GM12878 (cell line): ENCODE data around the gene GLO1.

Experiments
- CREB1 ChIP-seq: IDR thresholded peaks from 2 replicates; pipeline ENCODE4 v1.6.1; 2012; ENCODE audit warnings: low read depth, mild to moderate bottlenecking, inconsistent platforms
- ETV6 ChIP-seq, 2 experiments: fragments of 450-650 bp in 1 of 2; IDR thresholded peaks in 1 of 2; conservative IDR thresholded peaks in 1 of 2; 2 replicates each; pipeline ENCODE4 v1.6.1; 2014; ENCODE audit warnings: antibody characterized with exemption in 1 of 2, borderline replicate concordance in 1 of 2, low read depth in 1 of 2, mild to moderate bottlenecking in 1 of 2, moderate library complexity in 1 of 2
- KDM1A ChIP-seq: fragments of 200-600 bp; sonication (generic); IDR thresholded peaks from 2 replicates; pipeline ENCODE4 v1.6.1; 2016; ENCODE audit warnings: borderline replicate concordance
- MXI1 ChIP-seq: fragments of 150-350 bp; IDR thresholded peaks from 2 replicates; pipeline ENCODE4 v1.6.1; 2011; ENCODE audit warnings: low read depth, mild to moderate bottlenecking, inconsistent platforms, low read length, improper control_type of control experiment
- RAD21 ChIP-seq: IDR thresholded peaks from 2 replicates; pipeline ENCODE4 v1.6.1; 2011; ENCODE audit warnings: mild to moderate bottlenecking, low read depth, low read length, moderate library complexity; ENCODE audit not compliant: insufficient read depth
- RFX5 ChIP-seq: IDR thresholded peaks from 2 replicates; pipeline ENCODE4 v1.6.1; 2011; ENCODE audit warnings: low read depth, low read length, improper control_type of control experiment
- SP1 ChIP-seq: IDR thresholded peaks from one replicate; pipeline ENCODE4 v1.6.1; 2011; ENCODE audit warnings: low read depth, low read length
- SUPT20H ChIP-seq: IDR thresholded peaks from 2 replicates; pipeline ENCODE4 v1.6.1; 2011; ENCODE audit warnings: low read depth, mild to moderate bottlenecking, low read length, moderate library complexity, borderline replicate concordance; ENCODE audit not compliant: control insufficient read depth
- TARDBP ChIP-seq: IDR thresholded peaks from 2 replicates; pipeline ENCODE4 v1.6.1; 2016; ENCODE audit warnings: borderline replicate concordance
- USF1 ChIP-seq: IDR thresholded peaks from 2 replicates; pipeline ENCODE4 v1.6.1; 2011; ENCODE audit warnings: borderline replicate concordance, low read depth, mild to moderate bottlenecking, moderate library complexity, mixed read lengths, low read length; ENCODE audit not compliant: insufficient read depth; ENCODE audit errors: extremely low read length
- TF ChIP-seq, protein P1 (sequence below), 3 experiments: IDR thresholded peaks in 2 of 3; conservative IDR thresholded peaks in 1 of 3; 2 replicates each; pipeline ENCODE4 v1.5.1; 2011; ENCODE audit warnings: low read depth in 3 of 3, low read length in 3 of 3, mild to moderate bottlenecking in 3 of 3, control low read depth in 2 of 3, moderate library complexity in 2 of 3, inconsistent platforms in 1 of 3, mixed read lengths in 1 of 3; ENCODE audit not compliant: control insufficient read depth in 2 of 3, insufficient read depth in 1 of 3; ENCODE audit errors: extremely low read depth in 1 of 3
- TF ChIP-seq, protein P2 (sequence below): IDR thresholded peaks from 2 replicates; pipeline ENCODE4 v1.6.1; 2012; ENCODE audit warnings: mild to moderate bottlenecking, low read depth, low read length

DNA sequence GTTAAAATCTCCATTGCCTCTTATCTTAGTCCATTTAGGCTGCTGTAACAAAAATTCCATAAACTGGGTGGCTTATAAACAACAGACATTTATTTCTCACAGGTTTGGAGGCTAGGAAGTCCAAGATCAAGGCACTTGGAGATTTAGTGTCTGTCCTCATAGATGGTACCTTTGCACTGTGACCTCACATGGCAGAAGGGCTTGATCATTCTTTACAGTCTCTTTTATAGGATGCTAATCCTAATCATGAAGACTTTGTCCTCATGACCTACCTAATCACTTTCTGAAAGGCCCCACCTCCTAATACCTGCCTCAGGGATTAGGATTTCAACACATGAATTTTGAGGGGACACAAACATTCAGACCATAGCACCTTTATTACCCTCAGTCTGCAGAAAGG is 6.6 kb downstream of the GLO1 start:
- no peak for TF ChIP-seq RAD21
- TF ChIP-seq, protein P1, sequence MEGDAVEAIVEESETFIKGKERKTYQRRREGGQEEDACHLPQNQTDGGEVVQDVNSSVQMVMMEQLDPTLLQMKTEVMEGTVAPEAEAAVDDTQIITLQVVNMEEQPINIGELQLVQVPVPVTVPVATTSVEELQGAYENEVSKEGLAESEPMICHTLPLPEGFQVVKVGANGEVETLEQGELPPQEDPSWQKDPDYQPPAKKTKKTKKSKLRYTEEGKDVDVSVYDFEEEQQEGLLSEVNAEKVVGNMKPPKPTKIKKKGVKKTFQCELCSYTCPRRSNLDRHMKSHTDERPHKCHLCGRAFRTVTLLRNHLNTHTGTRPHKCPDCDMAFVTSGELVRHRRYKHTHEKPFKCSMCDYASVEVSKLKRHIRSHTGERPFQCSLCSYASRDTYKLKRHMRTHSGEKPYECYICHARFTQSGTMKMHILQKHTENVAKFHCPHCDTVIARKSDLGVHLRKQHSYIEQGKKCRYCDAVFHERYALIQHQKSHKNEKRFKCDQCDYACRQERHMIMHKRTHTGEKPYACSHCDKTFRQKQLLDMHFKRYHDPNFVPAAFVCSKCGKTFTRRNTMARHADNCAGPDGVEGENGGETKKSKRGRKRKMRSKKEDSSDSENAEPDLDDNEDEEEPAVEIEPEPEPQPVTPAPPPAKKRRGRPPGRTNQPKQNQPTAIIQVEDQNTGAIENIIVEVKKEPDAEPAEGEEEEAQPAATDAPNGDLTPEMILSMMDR (IDR thresholded peaks at IDR 0.05 in 2 of 3, conservative IDR thresholded peaks at IDR 0.05 in 1 of 3; ENCODE audit: control insufficient read depth in 2 of 3, extremely low read depth in 1 of 3, insufficient read depth in 1 of 3, low read depth in 3 of 3, low read length in 3 of 3): no peak
- TF ChIP-seq SUPT20H: no peak
- TF ChIP-seq CREB1: no peak
- TF ChIP-seq ETV6 (conservative IDR thresholded peaks at IDR 0.05 in 1 of 2, IDR thresholded peaks at IDR 0.05 in 1 of 2; ENCODE audit: borderline replicate concordance in 1 of 2, low read depth in 1 of 2): no peak
- no peak for TF ChIP-seq KDM1A
- TF ChIP-seq, protein P2, sequence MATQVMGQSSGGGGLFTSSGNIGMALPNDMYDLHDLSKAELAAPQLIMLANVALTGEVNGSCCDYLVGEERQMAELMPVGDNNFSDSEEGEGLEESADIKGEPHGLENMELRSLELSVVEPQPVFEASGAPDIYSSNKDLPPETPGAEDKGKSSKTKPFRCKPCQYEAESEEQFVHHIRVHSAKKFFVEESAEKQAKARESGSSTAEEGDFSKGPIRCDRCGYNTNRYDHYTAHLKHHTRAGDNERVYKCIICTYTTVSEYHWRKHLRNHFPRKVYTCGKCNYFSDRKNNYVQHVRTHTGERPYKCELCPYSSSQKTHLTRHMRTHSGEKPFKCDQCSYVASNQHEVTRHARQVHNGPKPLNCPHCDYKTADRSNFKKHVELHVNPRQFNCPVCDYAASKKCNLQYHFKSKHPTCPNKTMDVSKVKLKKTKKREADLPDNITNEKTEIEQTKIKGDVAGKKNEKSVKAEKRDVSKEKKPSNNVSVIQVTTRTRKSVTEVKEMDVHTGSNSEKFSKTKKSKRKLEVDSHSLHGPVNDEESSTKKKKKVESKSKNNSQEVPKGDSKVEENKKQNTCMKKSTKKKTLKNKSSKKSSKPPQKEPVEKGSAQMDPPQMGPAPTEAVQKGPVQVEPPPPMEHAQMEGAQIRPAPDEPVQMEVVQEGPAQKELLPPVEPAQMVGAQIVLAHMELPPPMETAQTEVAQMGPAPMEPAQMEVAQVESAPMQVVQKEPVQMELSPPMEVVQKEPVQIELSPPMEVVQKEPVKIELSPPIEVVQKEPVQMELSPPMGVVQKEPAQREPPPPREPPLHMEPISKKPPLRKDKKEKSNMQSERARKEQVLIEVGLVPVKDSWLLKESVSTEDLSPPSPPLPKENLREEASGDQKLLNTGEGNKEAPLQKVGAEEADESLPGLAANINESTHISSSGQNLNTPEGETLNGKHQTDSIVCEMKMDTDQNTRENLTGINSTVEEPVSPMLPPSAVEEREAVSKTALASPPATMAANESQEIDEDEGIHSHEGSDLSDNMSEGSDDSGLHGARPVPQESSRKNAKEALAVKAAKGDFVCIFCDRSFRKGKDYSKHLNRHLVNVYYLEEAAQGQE: no peak
- no peak for TF ChIP-seq MXI1
- no peak for TF ChIP-seq SP1
- TF ChIP-seq USF1: no peak
- TF ChIP-seq TARDBP: no peak
- TF ChIP-seq RFX5: no peak
